GM04504 (cell line): ENCODE measurements around the gene PTPN5.
"Not testable (repeated sequence)": the region's sequence is repeated elsewhere in the genome, so short reads cannot be mapped to it uniquely, and the experiment has no call there.

Experiments
- DNase-seq: peaks from one replicate; pipeline ENCODE4 v3.0.0-alpha.2; 2012; ENCODE audit warnings: low read depth

The PTPN5 gene

DNA sequence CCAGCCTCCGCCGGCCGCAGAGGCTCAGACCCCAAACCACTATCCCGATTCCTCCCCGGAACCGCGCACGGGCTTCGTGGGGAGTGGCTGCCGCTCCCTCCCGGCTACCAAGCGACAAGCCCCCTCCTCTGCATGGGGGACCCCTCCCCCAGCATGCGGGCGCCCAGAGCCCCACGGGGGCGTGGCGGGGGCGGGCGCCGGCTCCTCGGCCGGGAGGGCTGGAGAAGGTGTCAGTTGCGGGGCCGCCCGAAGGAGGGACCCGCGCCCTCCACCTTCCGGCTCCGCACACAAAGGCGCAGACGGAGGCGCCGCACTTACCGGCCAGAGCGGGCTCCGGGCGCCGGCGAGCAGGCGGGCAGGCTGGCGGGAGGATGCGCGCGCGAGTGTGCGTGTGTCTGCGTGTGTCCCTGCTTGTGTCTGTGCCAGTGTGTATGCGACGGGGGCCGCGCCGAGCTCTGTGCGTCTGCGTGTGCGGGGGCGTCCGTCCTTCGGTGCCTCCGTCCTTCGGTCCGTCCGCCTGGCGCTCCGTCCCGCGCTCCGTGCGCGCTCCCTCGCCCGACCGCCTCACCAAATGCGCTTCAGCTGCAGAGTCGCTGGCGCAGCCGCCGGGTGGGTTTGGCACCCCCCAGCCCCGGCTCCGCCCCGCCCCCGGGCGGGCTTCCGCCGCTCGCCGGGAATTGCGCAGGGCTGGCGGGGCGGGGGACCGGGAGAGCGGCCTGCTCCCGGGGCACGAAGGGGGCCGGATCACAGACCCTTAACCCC is at the start of gene PTPN5:
Gene PTPN5 (minus strand): TSS at position 592 of the 762 bp plus-strand sequence. CDS start 19,840 bp downstream, outside the sequence.
- DNase-seq: no peak

DNA sequence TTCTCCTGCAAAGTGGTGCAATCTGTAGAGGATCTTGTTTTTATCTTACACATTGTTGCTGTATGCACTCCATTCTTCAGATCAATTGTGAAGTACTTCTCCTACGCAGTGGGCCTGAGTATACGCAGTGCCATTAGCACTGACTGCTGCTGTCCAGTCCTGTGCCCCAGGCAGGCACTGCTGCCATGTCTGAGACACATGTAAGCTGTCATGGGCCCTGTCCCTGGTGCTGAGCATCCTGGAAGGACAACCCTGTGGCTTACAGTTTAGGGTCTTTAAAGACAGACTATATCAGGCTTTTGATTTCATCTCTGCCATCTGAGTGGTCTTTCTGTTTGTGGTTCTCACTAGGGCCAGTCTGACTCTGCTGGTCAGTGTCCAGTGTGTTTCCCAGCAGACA is 44.8 kb upstream of the PTPN5 start:
- no peak for DNase-seq

DNA sequence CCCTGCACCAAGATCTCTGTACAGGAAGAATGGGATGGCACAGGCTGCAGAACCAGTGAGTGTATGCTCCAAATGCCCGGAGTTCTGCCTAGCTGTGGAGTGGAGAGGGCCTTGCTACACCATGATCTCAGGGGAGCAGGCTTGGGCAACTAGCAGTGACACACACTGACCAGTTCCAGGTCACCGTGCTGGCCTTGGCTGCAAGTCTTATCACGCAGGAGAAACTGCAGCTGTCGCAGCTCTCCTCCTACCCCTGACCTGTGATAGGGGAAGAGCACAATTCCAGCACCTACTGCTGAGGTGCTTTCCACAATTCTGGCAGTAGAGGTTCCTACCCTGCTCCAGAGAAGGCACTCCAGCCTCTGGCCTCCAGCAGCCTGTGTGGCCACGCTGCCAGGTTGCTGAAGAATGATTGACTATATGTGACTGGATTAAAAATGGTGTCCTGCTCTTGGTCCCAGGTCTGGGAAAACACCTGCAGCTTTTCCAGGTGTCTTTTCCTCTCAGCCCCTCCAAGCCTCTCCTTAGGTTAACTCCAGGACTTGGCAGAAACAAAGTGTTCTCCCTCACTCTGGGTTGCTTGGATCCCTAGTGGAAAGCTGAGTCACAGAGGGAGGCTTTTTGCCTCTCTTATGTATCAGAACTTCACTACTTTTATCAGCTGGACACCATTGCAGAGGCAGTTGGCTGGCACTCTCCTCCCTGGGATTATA is 43.3 kb upstream of the PTPN5 start:
- no peak for DNase-seq

DNA sequence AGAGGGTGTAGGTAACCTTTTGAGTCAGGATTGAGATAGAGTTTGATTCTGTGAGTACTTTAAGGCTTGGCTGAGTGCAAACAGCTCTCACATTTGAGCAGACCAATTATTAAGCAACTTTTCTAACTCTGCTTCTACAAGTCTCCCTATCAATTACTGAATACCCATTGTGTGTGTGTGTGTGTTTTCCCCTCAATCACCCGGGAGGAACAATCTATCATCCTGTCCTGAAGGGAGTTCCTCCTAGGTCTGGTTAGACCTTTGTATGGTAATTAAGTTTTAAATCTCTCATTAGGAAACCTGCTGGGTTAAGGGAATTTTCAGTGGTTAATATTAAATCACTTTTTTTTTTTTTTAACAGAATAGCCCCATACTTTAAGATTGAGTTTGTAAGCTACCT is 28.6 kb upstream of the PTPN5 start:
- not testable (repeated sequence) for DNase-seq

DNA sequence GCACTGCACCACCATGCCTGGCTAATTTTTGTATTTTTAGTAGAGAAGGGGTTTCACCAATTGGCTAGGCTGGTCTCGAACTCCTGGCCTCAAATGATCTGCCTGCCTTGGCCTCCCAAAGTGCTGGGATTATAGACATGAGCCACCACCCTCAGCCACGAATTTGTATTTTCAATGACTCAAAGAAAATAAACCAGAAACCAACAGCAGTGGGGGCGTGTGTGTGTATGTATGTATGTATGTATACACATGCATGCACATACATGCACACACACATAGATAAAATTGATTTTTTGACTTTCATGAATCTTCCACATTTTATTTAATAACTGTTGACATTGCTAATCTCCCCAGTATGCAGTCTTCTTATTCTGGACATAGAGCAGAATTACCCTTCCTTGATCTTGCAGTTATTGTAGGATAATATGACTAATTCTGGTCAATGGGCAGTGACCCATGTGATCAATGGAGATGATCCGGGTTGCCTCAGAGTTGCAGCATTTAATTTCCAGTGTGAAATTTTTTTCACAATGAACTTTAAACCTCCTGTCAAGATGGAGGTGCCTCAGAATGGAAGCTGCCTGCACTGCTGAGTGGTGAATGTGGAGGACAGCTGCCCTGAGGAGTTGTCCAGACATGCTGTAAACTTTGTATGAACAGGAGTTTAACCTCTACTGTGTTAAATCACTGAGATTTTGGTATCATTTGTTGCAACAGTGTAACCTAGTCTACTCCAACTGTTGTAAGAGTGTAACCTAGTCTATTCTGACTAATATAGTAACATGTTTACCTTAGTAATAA is 12.8 kb upstream of the PTPN5 start:
- DNase-seq: no peak

DNA sequence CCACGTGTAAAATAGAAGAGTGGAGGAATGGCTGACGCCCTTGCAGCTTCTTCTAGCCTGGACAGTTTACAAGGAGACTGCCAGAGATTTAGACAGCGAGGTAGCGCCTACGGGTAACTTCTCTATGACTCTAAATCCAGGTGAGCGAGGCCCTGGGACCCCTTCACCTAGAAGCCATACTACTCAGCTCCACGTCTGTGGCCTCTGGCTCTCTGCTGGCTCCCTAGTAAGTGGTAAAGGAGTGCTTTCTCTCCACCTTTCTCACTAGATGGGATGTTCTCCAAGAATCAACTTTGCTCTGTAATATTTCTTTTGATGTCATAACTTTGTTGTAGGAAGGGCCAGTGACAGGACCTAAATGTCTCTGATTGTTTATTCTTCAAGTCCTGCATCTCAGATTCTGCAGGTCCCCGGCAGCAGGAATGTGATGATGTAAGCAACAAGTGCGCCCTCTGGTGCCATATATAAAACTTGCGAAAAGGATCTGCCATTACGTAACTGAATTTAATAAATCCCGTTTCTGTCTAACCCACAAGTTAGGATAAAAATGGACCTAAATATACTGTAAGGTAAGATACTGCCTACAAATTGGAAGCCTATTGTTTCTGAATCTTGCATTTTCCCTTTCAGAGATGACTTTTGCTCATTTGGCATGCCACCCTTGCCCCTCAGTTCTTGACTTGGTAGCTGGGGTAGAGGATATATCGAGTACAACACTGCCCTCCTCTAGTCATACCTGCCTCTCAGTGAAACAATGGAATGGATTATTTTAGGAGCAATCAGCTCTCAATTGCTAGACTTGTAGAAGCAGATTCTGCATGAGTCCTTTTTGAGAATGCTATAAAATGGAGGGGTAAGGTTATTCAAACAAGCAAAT is 11.0 kb upstream of the PTPN5 start:
- DNase-seq: peak; percentile 38

DNA sequence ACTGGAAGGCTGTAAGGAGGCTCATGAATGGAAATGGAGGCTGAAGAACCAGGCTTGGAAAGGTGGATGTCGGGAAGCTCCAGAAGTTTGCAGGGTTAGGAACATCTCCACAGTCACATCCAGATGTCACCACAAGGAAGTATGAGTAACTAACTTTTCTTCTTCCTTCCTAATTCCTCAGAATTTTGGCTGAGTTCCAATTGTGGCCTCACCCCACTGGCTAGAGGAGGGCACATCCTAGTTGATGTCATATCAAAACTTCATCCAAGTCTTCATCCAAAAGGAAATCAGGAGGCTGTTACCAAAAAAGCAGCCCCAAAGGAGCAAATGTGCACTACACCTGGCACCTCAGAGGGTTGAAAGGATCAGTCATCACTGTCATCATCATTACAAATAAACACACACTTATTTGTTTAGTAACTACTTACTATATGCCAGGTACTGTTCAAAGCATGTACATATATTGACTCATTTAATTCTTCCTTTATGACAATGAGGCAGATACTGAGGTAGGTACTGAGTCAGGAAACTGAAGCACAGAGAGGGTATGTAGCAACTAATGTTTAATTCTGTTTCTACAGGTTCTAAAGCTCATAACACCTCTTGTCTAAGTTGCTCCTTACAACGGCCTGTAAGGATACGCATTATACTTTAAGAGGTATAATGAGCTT is 7.3 kb upstream of the PTPN5 start:
- DNase-seq: no peak

DNA sequence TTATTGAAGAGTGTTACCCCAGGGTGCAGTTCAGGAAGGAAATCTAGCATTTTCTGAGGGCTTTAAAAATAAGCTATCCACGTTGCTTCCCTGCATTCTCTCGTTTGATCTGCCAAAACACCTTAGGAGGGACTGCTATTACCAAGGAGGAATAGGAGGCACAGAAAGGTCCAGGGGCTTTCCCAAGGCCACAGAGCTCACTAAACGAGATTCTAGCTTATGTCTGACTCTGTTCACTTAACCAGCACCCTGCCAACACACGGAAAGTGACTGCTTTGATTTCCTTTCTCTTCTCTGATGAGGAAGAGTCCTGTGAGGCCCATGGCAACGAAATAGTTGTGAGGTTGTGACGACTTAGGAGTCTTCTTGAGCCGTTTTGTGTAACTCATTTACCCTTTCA is 3.4 kb upstream of the PTPN5 start:
- no peak for DNase-seq

DNA sequence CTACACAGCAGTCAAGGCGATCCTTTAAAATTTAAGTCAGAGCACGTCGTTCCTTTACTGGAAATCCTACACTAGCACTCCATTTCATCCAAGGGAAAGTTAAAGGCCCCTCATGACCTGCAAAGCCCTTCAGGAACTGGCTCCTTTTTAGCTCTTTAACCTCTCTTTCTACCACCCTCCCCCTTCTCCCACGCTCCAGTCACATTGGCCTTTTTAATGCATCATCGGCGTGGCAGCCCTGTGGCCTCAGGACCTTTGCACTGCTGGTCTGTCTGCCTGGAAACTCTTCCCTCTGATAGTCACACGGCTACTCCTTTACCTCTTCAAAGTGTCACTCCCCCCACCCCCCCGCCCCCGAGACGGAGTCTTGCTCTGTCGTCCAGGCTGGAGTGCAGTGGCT is 1.2 kb upstream of the PTPN5 start:
- no peak for DNase-seq

DNA sequence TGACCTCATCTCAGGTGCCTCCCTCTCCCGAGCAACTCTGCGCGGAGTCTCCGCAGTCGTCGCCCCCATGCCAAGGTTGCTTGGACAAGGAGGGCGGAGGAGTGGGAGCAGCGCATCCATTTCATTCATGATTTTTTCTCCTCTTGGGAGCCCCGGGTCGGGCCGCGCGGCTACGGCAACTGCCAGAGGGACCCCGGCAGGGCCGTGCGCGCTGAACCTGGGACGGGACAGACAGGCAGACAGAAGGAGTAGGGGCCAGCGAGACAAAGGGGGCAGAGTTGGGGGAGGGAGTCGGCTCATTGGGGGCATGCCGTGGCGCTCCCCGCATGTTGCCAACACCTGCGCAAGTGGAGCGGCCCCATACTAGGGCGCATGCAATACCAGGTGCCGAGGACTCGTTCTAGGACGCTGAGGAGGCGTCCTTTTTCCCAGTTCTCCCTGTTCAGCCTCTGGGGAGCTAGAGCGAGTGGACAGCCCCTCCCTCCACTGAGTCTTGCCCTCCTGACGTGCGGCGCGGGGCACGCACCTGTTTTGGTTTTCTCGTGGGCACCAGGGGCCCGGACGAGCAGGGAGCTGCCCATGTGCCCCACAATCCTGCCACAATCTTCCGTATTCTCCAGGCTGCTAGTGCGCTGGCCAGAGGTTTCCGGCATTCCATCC is 501 bp upstream of the PTPN5 start:
- no peak for DNase-seq

DNA sequence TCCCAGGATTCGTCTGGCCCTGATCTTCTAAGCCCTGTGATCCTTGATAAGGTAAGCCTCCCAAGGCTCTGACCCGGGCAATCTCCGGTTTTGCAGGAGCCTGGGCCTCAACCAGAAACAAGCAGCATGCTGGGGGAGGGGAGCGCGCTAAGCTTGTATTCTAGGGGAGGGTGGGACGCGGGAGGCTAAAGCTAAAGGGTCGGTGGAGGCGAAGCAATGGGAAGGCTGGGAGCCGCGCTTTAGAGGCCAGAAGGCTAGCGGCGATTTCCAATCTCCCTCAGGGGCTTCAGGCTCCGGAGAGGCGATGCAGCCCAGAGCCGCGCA is 753 bp downstream of the PTPN5 start:
- no peak for DNase-seq

DNA sequence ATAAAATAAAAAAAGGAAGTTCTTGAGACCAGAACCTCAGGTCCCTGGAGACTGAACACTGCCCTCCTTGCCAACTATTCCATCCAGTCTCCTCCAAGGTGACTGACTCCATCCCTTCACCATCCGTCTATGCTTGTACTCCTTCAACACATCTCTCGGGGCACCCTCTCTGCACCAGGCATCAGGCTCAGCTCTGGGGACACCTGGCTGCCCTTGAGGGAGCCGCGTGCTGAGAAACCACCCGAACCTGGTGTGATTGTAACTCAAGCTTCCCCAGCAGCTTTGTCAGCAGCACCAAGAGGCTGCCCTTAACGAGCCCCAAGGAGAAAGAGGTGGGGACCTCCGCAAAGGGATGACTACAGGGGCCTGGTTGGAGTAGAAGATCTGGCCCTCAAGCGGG is 1.7 kb downstream of the PTPN5 start:
- DNase-seq: no peak

DNA sequence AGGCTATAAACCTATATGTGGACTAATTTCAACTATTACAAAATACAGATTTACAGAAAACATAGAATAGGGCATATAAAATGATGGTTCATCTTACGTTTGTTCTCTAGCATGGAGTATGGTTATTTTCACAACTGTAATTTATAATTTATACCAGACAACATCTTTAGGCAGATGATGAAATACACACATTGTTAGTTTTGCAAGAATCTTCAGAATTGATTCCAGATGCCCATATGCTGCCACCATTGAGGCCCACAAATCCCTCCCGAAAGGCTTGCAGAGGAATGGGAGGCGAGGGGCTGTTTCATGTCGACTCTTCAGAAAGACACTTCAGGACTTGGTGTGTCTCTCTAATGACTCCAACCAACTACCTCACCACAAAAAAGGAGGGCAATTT is 6.2 kb downstream of the PTPN5 start:
- no peak for DNase-seq

DNA sequence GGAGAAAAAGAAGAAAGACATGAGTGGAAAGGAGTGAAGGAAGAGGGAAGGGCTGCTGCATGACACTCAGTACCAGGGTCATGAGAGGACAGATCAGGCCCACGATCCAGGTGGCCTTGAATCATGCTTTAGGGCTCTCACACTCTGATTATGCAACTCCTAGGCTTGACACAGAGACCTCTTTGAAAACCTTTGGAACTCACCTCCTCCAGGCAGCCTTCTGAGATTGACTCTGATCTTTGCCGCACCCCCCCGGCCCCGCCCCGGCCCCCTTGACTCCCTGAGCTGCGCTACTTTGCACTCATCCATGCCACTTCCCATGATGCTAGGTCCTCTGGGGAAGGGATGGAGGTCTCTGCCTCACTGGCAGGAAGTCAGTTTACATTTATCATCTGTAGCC is 10.7 kb downstream of the PTPN5 start:
- DNase-seq: no peak

DNA sequence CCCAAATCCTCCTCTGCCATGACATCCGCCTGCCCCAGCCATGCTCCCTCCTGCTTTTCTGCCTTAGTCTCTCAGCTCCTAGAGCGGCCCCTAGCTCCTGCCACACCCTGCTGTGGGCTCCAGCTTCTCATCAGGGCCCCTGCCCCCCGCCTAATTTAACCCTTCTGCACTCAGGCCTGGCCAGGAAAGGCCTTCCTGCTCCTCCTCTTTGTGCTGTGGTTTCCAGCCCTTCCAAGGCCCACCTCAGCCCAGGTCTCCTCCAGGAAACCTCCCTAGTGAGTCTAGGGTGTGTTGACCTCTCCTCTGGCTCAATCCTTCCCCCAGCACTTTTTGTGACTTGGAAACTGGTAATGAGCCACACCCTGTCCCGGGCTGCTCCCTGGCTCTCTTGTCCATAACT is 11.3 kb downstream of the PTPN5 start:
- no peak for DNase-seq

DNA sequence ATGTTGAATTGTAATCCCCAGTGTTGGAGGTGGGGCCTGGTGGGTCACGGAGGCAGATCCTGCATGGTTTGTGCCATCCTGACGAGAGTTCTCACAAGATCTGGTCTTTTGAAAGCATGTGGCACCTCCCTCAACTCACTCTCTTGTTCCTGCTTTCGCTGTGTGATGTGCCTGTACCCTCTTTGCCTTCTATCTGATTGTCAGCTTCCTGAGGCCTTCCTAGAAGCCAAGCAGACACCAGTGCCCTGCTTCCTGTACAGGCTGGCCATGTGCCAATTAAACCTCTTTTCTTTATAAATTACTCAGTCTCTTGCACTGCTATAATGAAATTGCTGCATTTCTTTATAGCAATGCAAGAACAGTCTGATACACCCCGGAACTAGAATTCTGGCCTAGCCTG is 13.1 kb downstream of the PTPN5 start:
- no peak for DNase-seq

DNA sequence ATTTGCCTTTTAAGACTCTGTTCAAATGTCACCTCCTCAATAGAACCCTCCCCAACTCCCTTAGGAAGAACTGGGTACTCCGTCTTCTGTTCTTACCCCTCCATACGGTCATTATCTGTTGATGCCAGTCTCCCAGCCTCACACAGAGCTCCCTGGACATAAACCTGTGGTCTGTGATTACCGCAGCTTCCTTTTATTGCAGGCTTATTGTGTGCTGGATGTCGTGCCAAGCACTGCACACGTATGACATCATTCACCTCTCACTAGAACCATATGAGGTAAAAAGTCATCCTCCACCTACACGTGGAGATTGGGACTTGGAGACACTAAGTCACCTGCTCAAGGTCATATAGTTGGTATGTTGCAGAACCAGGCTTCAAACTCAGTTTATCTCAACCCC is 15.3 kb downstream of the PTPN5 start:
- DNase-seq: no peak

DNA sequence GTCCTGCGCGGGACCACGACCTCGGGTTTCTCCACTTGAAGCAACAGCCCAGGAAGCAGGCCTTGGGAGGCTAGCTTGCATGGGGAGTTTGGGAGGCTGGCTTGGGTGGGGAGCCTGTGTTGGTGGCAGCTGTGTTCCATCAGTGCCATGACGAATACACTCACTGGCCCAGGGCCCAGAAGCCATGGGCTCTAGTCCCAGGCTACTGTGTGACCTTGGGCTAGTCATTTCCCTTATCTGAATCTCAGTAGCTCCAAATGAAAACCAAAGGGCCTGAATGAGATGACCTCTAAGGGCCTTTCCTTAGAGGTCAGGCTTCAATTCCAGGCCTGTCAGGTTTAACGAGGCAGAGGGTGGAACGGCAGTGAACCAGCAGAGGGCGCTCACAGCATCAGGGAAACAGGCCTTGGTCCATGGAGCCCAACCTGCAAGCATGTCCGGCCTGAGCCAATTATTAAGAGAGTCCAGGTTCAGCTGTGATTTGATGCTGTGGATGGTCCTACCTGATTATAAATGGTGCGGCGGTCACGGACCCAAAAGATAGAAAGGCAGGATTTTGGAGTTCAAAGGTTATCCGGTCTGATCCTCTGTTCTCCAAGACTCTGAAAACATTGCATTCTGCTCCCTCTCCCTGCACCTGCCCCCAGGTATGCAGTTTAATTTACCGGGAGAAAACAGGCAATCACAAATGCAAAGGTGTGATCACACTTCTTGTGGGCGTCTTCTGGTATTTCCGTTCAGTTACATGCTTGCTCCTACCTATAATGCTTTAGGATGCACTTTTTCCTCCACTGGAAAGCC is 15.9 kb downstream of the PTPN5 start:
- no peak for DNase-seq

DNA sequence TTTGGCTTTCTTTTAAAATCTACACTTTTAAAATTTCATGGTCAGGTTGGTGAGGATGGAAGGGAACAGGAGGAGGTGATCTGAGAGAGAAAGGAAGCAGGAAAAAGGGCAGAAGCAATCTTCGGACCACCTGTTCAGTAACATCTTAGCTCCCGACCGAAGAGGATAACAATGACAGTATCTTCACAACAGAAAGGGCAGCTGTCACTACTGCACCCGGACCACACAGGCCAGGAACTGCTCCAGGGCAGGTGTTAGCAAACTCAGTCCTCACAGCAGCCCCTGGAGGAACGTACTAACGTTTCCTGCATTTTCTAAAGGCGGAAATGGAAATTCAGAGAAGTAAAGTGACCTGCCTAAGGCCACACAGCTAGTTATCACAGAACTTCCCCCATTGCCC is 16.8 kb downstream of the PTPN5 start:
- DNase-seq: no peak

DNA sequence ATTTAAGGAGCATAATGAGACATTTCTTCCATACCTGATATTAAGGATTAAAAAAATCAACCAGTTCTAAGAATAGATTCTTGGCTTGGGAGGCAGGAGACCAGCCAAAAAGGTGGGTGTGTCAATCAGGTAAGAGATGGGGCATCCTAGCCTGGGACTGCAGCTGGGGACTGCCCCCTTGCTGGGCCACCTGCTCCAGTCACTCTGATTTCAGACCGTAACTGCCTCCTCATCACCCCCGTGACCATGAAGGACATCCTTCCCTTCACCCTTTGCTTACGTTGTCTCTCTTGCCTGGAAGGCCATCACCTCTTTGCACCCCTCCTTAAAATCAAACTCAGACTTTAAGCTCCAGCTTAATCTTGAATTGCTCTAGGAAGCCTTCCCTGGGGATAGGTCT is 17.9 kb downstream of the PTPN5 start:
- DNase-seq: no peak
